ENCODE results near the gene GPC5. TPM values are rescaled to one million over a fixed set of nuclear protein-coding genes. Genes with fewer than 3 reads are reported as not detected.
"Not testable (repeated sequence)": the region's sequence is repeated elsewhere in the genome, so short reads cannot be mapped to it uniquely, and the experiment has no call there.

GPC5 gene
- total and polyA plus RNA-seq, 9 of the 15 experiments (the other 6 are each of a cell fraction or from before 2014, with no cell fraction given): 0.18 to 0.27 TPM; not detected in 7

DNA sequence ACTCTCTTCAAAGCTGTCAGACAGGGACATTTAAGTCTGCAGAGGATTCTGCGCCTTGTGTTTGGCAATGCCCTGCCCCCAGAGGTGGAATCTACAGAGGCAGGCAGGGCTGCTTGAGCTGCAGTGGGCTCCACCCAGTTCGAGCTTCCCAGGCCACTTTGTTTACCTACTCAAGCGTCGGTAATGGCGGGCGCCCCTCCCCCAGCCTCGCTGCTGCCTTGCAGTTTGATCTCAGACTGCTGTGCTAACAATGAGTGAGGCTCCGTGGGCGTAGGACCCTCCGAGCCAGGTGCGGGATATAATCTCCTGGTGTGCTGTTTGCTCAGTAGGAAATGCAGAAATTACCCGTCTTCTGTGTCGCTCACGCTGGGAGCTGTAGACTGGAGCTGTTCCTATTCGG is 40.3 kb downstream of the GPC5 start:
- H3K9me3 ChIP-seq (replicated peaks; ENCODE audit: control insufficient read depth, insufficient read depth, low read depth, low read length); BruUV-seq (replicated peaks); H3K9me1 ChIP-seq (ENCODE audit: control insufficient read depth, insufficient read depth, low read length); H2AFZ ChIP-seq (ENCODE audit: low read depth, low read length); H3K4me3 ChIP-seq; H3K27ac ChIP-seq (ENCODE audit: extremely low read depth, low read depth, low read length); H3K36me3 ChIP-seq (ENCODE audit: control insufficient read depth, insufficient read depth, low read length); H3K27me3 ChIP-seq (ENCODE audit: control insufficient read depth in 2 of 2, insufficient read depth in 2 of 2, low read length in 2 of 2); H3K79me2 ChIP-seq (ENCODE audit: control insufficient read depth, insufficient read depth, low read length); H3K9ac ChIP-seq (ENCODE audit: insufficient read depth in 1 of 2, low read depth in 2 of 2, low read length in 2 of 2); intact Hi-C loops (cut with micrococcal nuclease); DNase-seq (ENCODE audit: extremely low read depth in 1 of 4, low spot score in 3 of 4); CTCF ChIA-PET (ENCODE audit: low intra/inter-chr PET ratio); FAIRE-seq; H4K20me1 ChIP-seq (replicated peaks; ENCODE audit: control insufficient read depth, insufficient read depth, low read length); H3K4me1 ChIP-seq (replicated peaks in 1 of 2; ENCODE audit: control insufficient read depth in 2 of 2, insufficient read depth in 2 of 2, low read length in 2 of 2); H3K4me2 ChIP-seq (ENCODE audit: insufficient read depth, low read length); TF ChIP-seq TEAD4 (IDR thresholded peaks at IDR 0.05; ENCODE audit: low read length): not testable (repeated sequence)
- WGBS (ENCODE audit: insufficient coverage, low coverage, missing lambda C conversion rate): 1% methylated on average over 15 of the region's 15 CpGs
- POLR2A ChIA-PET: interaction anchor here (1.5 to 1.9 kb wide), 2 partner anchors 9 to 79 kb away, joined by 3 to 10 read pairs; no protein-coding TSS in a partner anchor
- peak; percentile 35; the same call in 2 of the 3 replicates for ATAC-seq
- TF ChIP-seq TEAD4 (CRISPR knock-in tag; IDR thresholded peaks at IDR 0.05; ENCODE audit: borderline replicate concordance) (peak; percentile 56; the same call in 1 of the 2 replicates), IRF2 (CRISPR knock-in tag; IDR thresholded peaks at IDR 0.05) (peak; percentile 61; the same call in 1 of the 2 replicates)
- TF ChIP-seq, protein P1, sequence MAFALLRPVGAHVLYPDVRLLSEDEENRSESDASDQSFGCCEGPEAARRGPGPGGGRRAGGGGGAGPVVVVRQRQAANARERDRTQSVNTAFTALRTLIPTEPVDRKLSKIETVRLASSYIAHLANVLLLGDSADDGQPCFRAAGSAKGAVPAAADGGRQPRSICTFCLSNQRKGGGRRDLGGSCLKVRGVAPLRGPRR (CRISPR knock-in tag; IDR thresholded peaks at IDR 0.05): 0 out of 2 replicates have a peak, but pooled peaks have one; percentile 41
- in situ Hi-C loops (cut with MboI): loop anchor here (25.0 kb wide), 1 partner anchor 1774 kb away; no protein-coding TSS in a partner anchor

DNA sequence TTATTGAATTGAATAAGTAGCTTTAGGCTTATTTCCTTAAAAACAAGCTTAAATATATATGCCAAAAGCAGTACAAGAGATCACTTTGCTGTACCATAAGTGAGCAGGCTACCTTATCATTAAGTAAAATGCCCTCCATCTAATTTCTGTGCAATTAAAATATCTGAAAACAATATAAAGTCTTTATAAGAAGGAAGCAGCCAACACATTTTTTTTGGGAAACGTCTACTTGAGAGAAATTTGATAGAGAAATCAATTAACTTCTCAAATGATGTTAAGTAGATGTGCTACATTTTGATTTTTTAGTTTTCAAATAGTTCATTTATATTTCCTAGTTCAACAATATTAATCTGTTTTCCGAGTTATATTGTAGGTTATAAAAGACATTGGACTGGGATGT is 52.5 kb downstream of the GPC5 start:
- Histone ChIP-seq H3K9ac (ENCODE audit: insufficient read depth in 1 of 2, low read depth in 2 of 2, low read length in 2 of 2) (no peak overlapping the region), H3K79me2 (ENCODE audit: control insufficient read depth, insufficient read depth, low read length) (no peaks in the 10 kb centered on the region), H4K20me1 (replicated peaks; ENCODE audit: control insufficient read depth, insufficient read depth, low read length) (no peaks in the 10 kb centered on the region), H3K4me1 (replicated peaks in 1 of 2; ENCODE audit: control insufficient read depth in 2 of 2, insufficient read depth in 2 of 2, low read length in 2 of 2) (no peaks in the 10 kb centered on the region), H3K4me3 (no peak overlapping the region), H3K9me3 (replicated peaks; ENCODE audit: control insufficient read depth, insufficient read depth, low read depth, low read length) (no peaks in the 10 kb centered on the region; the same call in 1 of the 2 replicates), H3K27me3 (ENCODE audit: control insufficient read depth in 2 of 2, insufficient read depth in 2 of 2, low read length in 2 of 2) (no peaks in the 10 kb centered on the region), H2AFZ (ENCODE audit: low read depth, low read length) (no peak overlapping the region), H3K4me2 (ENCODE audit: insufficient read depth, low read length) (no peak overlapping the region), H3K36me3 (ENCODE audit: control insufficient read depth, insufficient read depth, low read length) (no peaks in the 10 kb centered on the region), H3K27ac (ENCODE audit: extremely low read depth, low read depth, low read length) (no peak overlapping the region), H3K9me1 (ENCODE audit: control insufficient read depth, insufficient read depth, low read length) (no peaks in the 10 kb centered on the region)
- intact Hi-C loops (cut with micrococcal nuclease): no loop called here
- in situ Hi-C loops (cut with MboI): no loop called here
- DNase-seq (ENCODE audit: extremely low read depth in 1 of 4, low spot score in 3 of 4): no peak
- FAIRE-seq: no peak
- WGBS (ENCODE audit: insufficient coverage, low coverage, missing lambda C conversion rate): under 1% methylated on average over 2 of the region's 2 CpGs
- ATAC-seq: no peak
- BruUV-seq (replicated peaks): no TSS peak
- CTCF ChIA-PET (ENCODE audit: low intra/inter-chr PET ratio): no interaction called here
- POLR2A ChIA-PET: interaction anchor here (1.1 kb wide), 1 partner anchor 15 kb away, joined by 4 read pairs; no protein-coding TSS in a partner anchor
- TF ChIP-seq ZNF551 (CRISPR knock-in tag; IDR thresholded peaks at IDR 0.05) (0 out of 2 replicates have a peak, but pooled peaks have one; percentile 7), ZNF282 (CRISPR knock-in tag; IDR thresholded peaks at IDR 0.05) (no peak), CC2D1A (IDR thresholded peaks at IDR 0.05) (no peak), SRSF1 (IDR thresholded peaks at IDR 0.05; ENCODE audit: low read depth, low read length) (no peak), SIN3B (IDR thresholded peaks at IDR 0.05; ENCODE audit: low read depth) (no peak)
- TF ChIP-seq, protein P2, sequence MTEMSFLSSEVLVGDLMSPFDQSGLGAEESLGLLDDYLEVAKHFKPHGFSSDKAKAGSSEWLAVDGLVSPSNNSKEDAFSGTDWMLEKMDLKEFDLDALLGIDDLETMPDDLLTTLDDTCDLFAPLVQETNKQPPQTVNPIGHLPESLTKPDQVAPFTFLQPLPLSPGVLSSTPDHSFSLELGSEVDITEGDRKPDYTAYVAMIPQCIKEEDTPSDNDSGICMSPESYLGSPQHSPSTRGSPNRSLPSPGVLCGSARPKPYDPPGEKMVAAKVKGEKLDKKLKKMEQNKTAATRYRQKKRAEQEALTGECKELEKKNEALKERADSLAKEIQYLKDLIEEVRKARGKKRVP (CRISPR knock-in tag; IDR thresholded peaks at IDR 0.05): no peak
- TF ChIP-seq, protein P3, sequence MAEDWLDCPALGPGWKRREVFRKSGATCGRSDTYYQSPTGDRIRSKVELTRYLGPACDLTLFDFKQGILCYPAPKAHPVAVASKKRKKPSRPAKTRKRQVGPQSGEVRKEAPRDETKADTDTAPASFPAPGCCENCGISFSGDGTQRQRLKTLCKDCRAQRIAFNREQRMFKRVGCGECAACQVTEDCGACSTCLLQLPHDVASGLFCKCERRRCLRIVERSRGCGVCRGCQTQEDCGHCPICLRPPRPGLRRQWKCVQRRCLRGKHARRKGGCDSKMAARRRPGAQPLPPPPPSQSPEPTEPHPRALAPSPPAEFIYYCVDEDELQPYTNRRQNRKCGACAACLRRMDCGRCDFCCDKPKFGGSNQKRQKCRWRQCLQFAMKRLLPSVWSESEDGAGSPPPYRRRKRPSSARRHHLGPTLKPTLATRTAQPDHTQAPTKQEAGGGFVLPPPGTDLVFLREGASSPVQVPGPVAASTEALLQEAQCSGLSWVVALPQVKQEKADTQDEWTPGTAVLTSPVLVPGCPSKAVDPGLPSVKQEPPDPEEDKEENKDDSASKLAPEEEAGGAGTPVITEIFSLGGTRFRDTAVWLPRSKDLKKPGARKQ (CRISPR knock-in tag; IDR thresholded peaks at IDR 0.05): 0 out of 2 replicates have a peak, but pooled peaks have one; percentile 51
